ENCODE measurements around the gene IGFL2.

- TF ChIP-seq CTCF (IDR thresholded peaks at IDR 0.05) (no peak), POLR2A (IDR thresholded peaks at IDR 0.05) (no peak), POLR2AphosphoS5 (IDR thresholded peaks at IDR 0.05) (no peak)
Measured at GRCh38 chr19:46115396-46116106, 32.5 kb upstream of the IGFL2 start.
